Gastrocnemius medialis (tissue), 4 donors: ENCODE results near the gene DIPK2B. TPM values are rescaled to one million over a fixed set of nuclear protein-coding genes. Genes with fewer than 3 reads are reported as not detected.

Experiments
- ATAC-seq, 2 donors: fragments of 150-250 bp; one replicate each; pipeline ENCODE4 v1.9.1; 2016
- DNase-seq, 2 donors: peaks; one replicate each; pipeline ENCODE4 v3.0.0-alpha.2; 2019
- H3K27ac ChIP-seq, 4 donors: fragments of 200-600 bp; sonication (generic); 1 replicate in 1 of 4; 2 replicates in 3 of 4; pipeline ENCODE4 v1.5.1; 2016 to 2018; ENCODE audit warnings: mild to moderate bottlenecking in 2 of 4, moderate library complexity in 1 of 4
- H3K27me3 ChIP-seq, 3 donors: fragments of 200-600 bp; sonication (generic) in 2 of 3; 1 replicate in 1 of 3; 2 replicates in 2 of 3; pipeline versions ENCODE4 v1.5.1 to v1.6.0; 2016 to 2019; ENCODE audit warnings: mild to moderate bottlenecking in 1 of 3, moderate library complexity in 1 of 3
- H3K36me3 ChIP-seq, 2 donors: fragments of 200-600 bp; sonication (generic) in 1 of 2; one replicate each; pipeline ENCODE4 v1.5.1; 2017 to 2018
- H3K4me1 ChIP-seq, 2 donors: fragments of 200-600 bp; sonication (generic) in 1 of 2; one replicate each; pipeline ENCODE4 v1.5.1; 2016 to 2017; ENCODE audit warnings: mild to moderate bottlenecking in 2 of 2
- H3K4me3 ChIP-seq, 4 donors: fragments of 200-600 bp; sonication (generic) in 3 of 4; 1 replicate in 1 of 4; 2 replicates in 3 of 4; pipeline ENCODE4 v1.5.1; 2016 to 2019; ENCODE audit warnings: mild to moderate bottlenecking in 2 of 4
- H3K9me3 ChIP-seq, 3 donors: fragments of 200-600 bp; sonication (generic) in 2 of 3; 1 replicate in 1 of 3; 2 replicates in 2 of 3; pipeline ENCODE4 v1.5.1; 2016 to 2019
- CTCF ChIP-seq, 5 experiments: fragments of 450-650 bp in 3 of 5; fragments of 200-600 bp in 2 of 5; sonication (generic) in 2 of 5; IDR thresholded peaks in 4 of 5; conservative IDR thresholded peaks in 1 of 5; 1 replicate in 4 of 5; 2 replicates in 1 of 5; pipeline ENCODE4 v1.5.1; 2016 to 2019; ENCODE audit warnings: antibody characterized with exemption in 5 of 5, mild to moderate bottlenecking in 3 of 5, moderate library complexity in 3 of 5
- POLR2A ChIP-seq, 2 donors: fragments of 450-650 bp; IDR thresholded peaks; one replicate each; pipeline ENCODE4 v1.6.1; 2017; ENCODE audit warnings: antibody characterized with exemption in 2 of 2, mild to moderate bottlenecking in 2 of 2, moderate library complexity in 2 of 2
- in situ Hi-C, 4 donors: fragments of 200-750 bp; cut with MboI; loops; one replicate each; pipeline versions ENCODE4 v1.15.0 to v1.8.0; 2017; ENCODE audit warnings: low sequenced_read_pairs in 4 of 4
- intact Hi-C: fragments of 100-400 bp; cut with DNase I; formaldehyde crosslinking; loops from one replicate; pipeline ENCODE4 v1.15.1; 2023; ENCODE audit warnings: low total_unique reads
- total RNA-seq, 4 donors: library from RNA; depleted of rRNA; stranded (reverse); fragments of >200 nt; gene quantifications; one replicate each; pipeline versions ENCODE4 v1.1.0 to v1.2.3, GENCODE V29; 2016

DIPK2B gene
- total RNA-seq, 4 donors from 2014 or later: 10.1 to 12.8 (median 10.9) TPM

GRCh38 chrX:45230410-45230809 is 29.7 kb upstream of the DIPK2B start:
- H3K4me3 ChIP-seq: no peak overlapping the region
- no peak overlapping the region for H3K27ac ChIP-seq
- ATAC-seq (no peak), DNase-seq (no peak)
- in situ Hi-C loops (no loop called here), intact Hi-C loops (no loop called here)
- H3K4me1 ChIP-seq: no peaks in the 10 kb centered on the region
- no peaks in the 10 kb centered on the region for H3K9me3 ChIP-seq
- H3K36me3 ChIP-seq: no peaks in the 10 kb centered on the region
- TF ChIP-seq CTCF (IDR thresholded peaks at IDR 0.05 in 4 of 5, conservative IDR thresholded peaks at IDR 0.05 in 1 of 5): no peak
- no peak for TF ChIP-seq POLR2A (IDR thresholded peaks at IDR 0.05)
- H3K27me3 ChIP-seq: no peaks in the 10 kb centered on the region

- Histone ChIP-seq H3K27ac (no peak overlapping the region), H3K4me1 (no peaks in the 10 kb centered on the region), H3K4me3 (no peak overlapping the region), H3K36me3 (no peaks in the 10 kb centered on the region), H3K9me3 (no peaks in the 10 kb centered on the region), H3K27me3 (no peaks in the 10 kb centered on the region)
- in situ Hi-C loops (no loop called here), intact Hi-C loops (no loop called here)
- ATAC-seq: no peak
- TF ChIP-seq POLR2A (IDR thresholded peaks at IDR 0.05) (no peak), CTCF (IDR thresholded peaks at IDR 0.05 in 4 of 5, conservative IDR thresholded peaks at IDR 0.05 in 1 of 5) (no peak)
- DNase-seq: no peak
Measured at GRCh38 chrX:45229348-45229747, 28.7 kb upstream of the DIPK2B start.

- Histone ChIP-seq H3K4me3 (no peak overlapping the region), H3K9me3 (no peaks in the 10 kb centered on the region), H3K27me3 (no peaks in the 10 kb centered on the region), H3K4me1 (no peaks in the 10 kb centered on the region), H3K27ac (no peak overlapping the region), H3K36me3 (no peaks in the 10 kb centered on the region)
- no peak for DNase-seq
- intact Hi-C loops: no loop called here
- TF ChIP-seq CTCF (IDR thresholded peaks at IDR 0.05 in 4 of 5, conservative IDR thresholded peaks at IDR 0.05 in 1 of 5): no peak
- TF ChIP-seq POLR2A (IDR thresholded peaks at IDR 0.05): no peak
- in situ Hi-C loops: no loop called here
- no peak for ATAC-seq
Measured at GRCh38 chrX:45228126-45228525, 27.4 kb upstream of the DIPK2B start.

GRCh38 chrX:45208121-45208856 is 7.6 kb upstream of the DIPK2B start:
- peaks cover 0 to 9% (median 0%) of the 10 kb centered on the region in 3 donors for H3K9me3 ChIP-seq
- in situ Hi-C loops (no loop called here), intact Hi-C loops (no loop called here)
- ATAC-seq (no peak), DNase-seq (no peak)
- H3K27me3 ChIP-seq: peaks cover 0 to 6% (median 0%) of the 10 kb centered on the region in 3 donors
- no peak overlapping the region for H3K27ac ChIP-seq
- H3K36me3 ChIP-seq: no peaks in the 10 kb centered on the region
- no peak overlapping the region for H3K4me3 ChIP-seq
- no peaks in the 10 kb centered on the region for H3K4me1 ChIP-seq
- TF ChIP-seq POLR2A (IDR thresholded peaks at IDR 0.05): no peak
- no peak for TF ChIP-seq CTCF (IDR thresholded peaks at IDR 0.05 in 4 of 5, conservative IDR thresholded peaks at IDR 0.05 in 1 of 5)
